HUES64 (cell line): ENCODE data around the gene FXYD2.

Experiments
- H3K27ac ChIP-seq: 2 replicates; pipeline ENCODE4 v1.7.0; 2013; ENCODE audit warnings: low read depth, low read length, inconsistent platforms
- H3K27me3 ChIP-seq: 2 replicates; pipeline ENCODE4 v1.6.1; 2013; ENCODE audit warnings: mild to moderate bottlenecking, low read length; ENCODE audit not compliant: insufficient read depth
- H3K36me3 ChIP-seq: 2 replicates; pipeline ENCODE4 v1.6.1; 2013; ENCODE audit warnings: mild to moderate bottlenecking, low read length; ENCODE audit not compliant: insufficient read depth
- H3K4me1 ChIP-seq: 2 replicates; pipeline ENCODE4 v1.6.1; 2013; ENCODE audit warnings: mild to moderate bottlenecking, low read length, moderate library complexity; ENCODE audit not compliant: insufficient read depth
- H3K4me3 ChIP-seq: 2 replicates; pipeline ENCODE4 v1.5.1; 2013; ENCODE audit warnings: mild to moderate bottlenecking, low read length, moderate library complexity
- H3K9ac ChIP-seq: 2 replicates; pipeline ENCODE4 v1.6.1; 2013; ENCODE audit warnings: mild to moderate bottlenecking, low read depth, low read length
- H3K9me3 ChIP-seq: 2 replicates; pipeline ENCODE4 v1.6.1; 2013; ENCODE audit warnings: low read depth, low read length; ENCODE audit not compliant: insufficient read depth
- WGBS: fragments of 150-250, 120-280 bp; methylation state at CpG from one replicate; pipeline ENCODE4 v1.1.7; 2013; ENCODE audit warnings: missing lambda C conversion rate; 5-methylcytosine and 5-hydroxymethylcytosine counted together

Gene FXYD2

GRCh38 chr11:117832511-117832910 lies 8.0 kb upstream of the FXYD2 start:
- no peaks in the 10 kb centered on the region for H3K36me3 ChIP-seq
- WGBS = 95% methylated on average over 8 of the region's 8 CpGs
- H3K4me1 ChIP-seq = no peaks in the 10 kb centered on the region
- H3K9ac ChIP-seq = no peak overlapping the region
- no peaks in the 10 kb centered on the region for H3K9me3 ChIP-seq
- no peak overlapping the region for H3K4me3 ChIP-seq
- H3K27ac ChIP-seq = no peak overlapping the region
- no peaks in the 10 kb centered on the region for H3K27me3 ChIP-seq

GRCh38 chr11:117831661-117832415 lies 7.3 kb upstream of the FXYD2 start:
- Histone ChIP-seq H3K27me3 (no peaks in the 10 kb centered on the region), H3K9me3 (no peaks in the 10 kb centered on the region), H3K36me3 (no peaks in the 10 kb centered on the region), H3K27ac (no peak overlapping the region), H3K4me1 (no peaks in the 10 kb centered on the region), H3K4me3 (no peak overlapping the region), H3K9ac (no peak overlapping the region)
- 89% methylated on average over 7 of the region's 7 CpGs for WGBS

DNA sequence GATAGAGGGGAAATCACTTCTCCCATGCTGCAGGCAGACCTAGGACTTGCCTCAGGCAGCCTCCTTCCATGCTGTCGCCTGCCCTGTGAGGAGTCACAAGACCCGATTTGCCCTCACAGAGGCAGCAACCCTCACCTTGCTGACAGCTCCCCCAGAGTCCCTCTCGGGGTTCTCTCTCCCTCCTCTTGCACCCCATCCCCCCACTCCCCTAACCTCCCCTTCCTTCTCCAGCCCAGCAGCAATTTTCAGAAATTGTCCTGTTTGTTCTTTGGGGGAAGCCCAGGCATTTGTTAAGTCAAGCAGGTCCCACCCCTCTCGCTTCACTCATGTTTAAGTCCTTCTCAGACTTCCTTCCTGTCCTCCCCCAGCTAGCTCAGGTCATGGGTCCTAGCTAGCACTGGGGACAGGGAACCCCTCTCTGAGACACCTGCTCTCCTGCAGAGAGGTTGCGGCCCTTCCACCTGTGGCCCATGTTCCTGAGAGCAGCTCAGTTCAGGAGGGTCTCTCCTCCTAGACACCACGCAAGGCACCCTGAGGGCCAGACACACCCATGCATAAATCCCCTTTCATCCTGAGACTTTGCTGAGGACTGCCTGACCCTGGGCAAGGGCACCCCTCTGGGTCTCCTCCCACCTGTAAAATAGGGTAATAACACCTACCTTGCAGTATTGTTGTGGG lies 6.3 kb upstream of the FXYD2 start:
- H3K36me3 ChIP-seq = no peaks in the 10 kb centered on the region
- H3K4me3 ChIP-seq = no peak overlapping the region
- no peak overlapping the region for H3K27ac ChIP-seq
- H3K9me3 ChIP-seq = no peaks in the 10 kb centered on the region
- H3K9ac ChIP-seq = no peak overlapping the region
- no peaks in the 10 kb centered on the region for H3K4me1 ChIP-seq
- 66% methylated on average over 6 of the region's 6 CpGs for WGBS
- no peaks in the 10 kb centered on the region for H3K27me3 ChIP-seq

DNA sequence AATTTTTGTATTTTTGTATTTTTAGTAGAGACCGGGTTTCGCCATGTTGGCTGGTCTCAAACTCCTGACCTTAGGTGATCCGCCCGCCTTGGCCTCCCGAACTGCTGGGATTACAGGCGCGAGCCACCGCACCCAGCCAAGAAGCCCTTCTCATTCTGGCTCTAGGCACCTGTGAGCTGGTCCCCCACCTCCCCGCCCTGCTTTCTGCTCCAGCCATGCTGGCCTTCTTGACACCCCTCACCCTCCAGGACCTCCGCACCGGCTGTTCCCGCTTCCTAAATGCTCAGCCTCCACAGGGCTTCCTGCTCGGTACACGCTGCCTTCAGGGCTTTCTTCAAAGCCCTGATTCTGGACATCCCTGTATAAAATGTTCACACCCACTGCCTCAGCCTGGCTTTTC lies 5.5 kb upstream of the FXYD2 start:
- no peak overlapping the region for H3K4me3 ChIP-seq
- H3K9ac ChIP-seq = no peak overlapping the region
- no peaks in the 10 kb centered on the region for H3K4me1 ChIP-seq
- no peak overlapping the region for H3K27ac ChIP-seq
- H3K27me3 ChIP-seq = no peaks in the 10 kb centered on the region
- 94% methylated on average over 14 of the region's 14 CpGs for WGBS
- H3K36me3 ChIP-seq = no peaks in the 10 kb centered on the region
- H3K9me3 ChIP-seq = no peaks in the 10 kb centered on the region

GRCh38 chr11:117829369-117829725 lies 4.8 kb upstream of the FXYD2 start:
- H3K4me1 ChIP-seq = peaks cover 4% of the 10 kb centered on the region; the same call in 1 of the 2 replicates
- no peaks in the 10 kb centered on the region for H3K36me3 ChIP-seq
- no peak overlapping the region for H3K9ac ChIP-seq
- H3K9me3 ChIP-seq = no peaks in the 10 kb centered on the region
- no peak overlapping the region for H3K4me3 ChIP-seq
- no peaks in the 10 kb centered on the region for H3K27me3 ChIP-seq
- no peak overlapping the region for H3K27ac ChIP-seq
- WGBS = 90% methylated on average over 7 of the region's 7 CpGs

DNA sequence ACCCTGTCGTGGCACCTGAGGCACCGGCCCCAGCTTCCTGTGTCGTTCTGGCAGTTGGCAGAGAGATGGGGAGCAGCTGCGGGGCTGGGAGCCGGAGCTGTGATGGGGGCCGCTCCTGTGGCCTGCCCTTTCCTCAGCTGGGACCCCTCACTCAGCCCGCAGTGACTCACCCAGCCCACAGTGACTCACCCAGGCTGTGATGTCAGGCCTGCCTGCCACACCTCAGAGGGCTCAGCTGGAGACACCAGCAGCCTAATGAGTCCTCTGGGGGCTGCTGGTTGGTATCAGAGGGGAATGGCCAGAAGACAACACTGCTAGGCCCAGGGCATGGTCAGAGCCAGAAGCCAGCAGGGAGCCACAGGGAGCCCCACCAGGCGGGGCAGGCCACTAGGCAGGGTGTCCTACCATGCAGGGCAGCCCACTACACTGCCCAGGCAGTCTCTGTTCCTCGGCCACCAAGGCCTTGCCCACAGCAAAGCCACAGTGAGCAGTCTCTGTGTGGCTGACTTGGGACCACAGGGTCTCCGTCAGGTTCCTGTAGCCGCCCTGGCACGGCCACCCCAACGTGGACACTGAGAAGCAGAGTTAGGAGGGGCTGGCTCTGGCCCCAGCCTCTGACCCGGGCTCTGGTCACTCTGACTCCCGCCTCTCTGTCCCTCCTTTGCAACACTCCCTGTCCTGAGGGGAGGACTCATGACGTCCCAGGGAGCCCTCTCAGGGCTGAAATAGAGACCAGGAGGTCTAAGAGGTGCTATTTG lies 4.2 kb upstream of the FXYD2 start:
- H3K9ac ChIP-seq = no peak overlapping the region; the same call in 1 of the 2 replicates

GRCh38 chr11:117827521-117828511 lies 3.3 kb upstream of the FXYD2 start:
- no peaks in the 10 kb centered on the region for H3K27me3 ChIP-seq
- 90% methylated on average over 15 of the region's 15 CpGs for WGBS
- no peak overlapping the region for H3K4me3 ChIP-seq
- no peak overlapping the region for H3K27ac ChIP-seq
- peaks cover 14% of the 10 kb centered on the region; the same call in 1 of the 2 replicates for H3K4me1 ChIP-seq
- no peaks in the 10 kb centered on the region for H3K36me3 ChIP-seq
- H3K9me3 ChIP-seq = no peaks in the 10 kb centered on the region
- no peak overlapping the region for H3K9ac ChIP-seq

More for the DNA sequence above, 4.2 kb upstream of the FXYD2 start:
- 80% methylated on average over 16 of the region's 16 CpGs for WGBS
- Histone ChIP-seq H3K27ac (no peak overlapping the region), H3K4me3 (no peak overlapping the region), H3K36me3 (no peaks in the 10 kb centered on the region), H3K9me3 (no peaks in the 10 kb centered on the region), H3K4me1 (peaks cover 9% of the 10 kb centered on the region; the same call in 1 of the 2 replicates), H3K27me3 (no peaks in the 10 kb centered on the region)

DNA sequence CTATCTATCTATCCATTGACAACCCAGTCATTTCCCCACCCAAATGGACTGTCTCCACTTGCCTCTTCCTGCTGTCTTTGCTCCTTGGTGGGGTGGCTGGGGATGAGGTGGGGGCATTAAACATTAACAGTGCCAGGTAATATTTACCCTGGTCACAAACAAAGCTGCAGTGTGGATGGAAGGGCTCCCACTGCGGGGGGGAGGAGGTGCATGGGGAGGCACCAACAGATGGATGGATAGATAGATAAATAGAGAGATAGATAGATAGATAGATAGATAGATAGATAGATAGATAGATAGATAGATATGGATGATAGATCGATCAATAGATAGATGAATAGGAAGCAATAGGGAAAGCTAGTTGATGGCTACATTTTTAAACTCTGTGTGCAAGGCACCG lies 2.3 kb upstream of the FXYD2 start:
- Histone ChIP-seq H3K36me3 (no peaks in the 10 kb centered on the region), H3K9ac (no peak overlapping the region), H3K4me1 (peaks cover 14% of the 10 kb centered on the region; the same call in 1 of the 2 replicates), H3K9me3 (no peaks in the 10 kb centered on the region), H3K27me3 (no peaks in the 10 kb centered on the region), H3K4me3 (no peak overlapping the region), H3K27ac (no peak overlapping the region)
- WGBS = 93% methylated on average over 3 of the region's 3 CpGs

DNA sequence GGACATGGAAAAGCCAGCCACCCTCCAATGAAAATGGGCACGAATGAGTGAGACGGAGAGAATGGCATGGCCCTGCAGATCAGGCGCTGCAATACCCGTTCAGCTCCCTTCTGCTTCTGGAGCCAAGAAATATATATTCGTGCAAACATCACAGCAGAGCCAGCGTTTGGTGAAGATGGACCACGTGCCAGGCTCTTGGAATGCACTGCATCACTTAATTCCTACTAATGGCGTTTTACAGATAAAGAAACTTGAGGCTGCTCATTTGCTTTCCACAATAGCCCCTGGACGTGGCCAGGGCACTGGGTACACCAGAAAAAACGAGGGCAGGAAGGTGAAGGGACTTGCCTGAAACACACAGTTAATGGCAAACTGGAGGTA lies 1.6 kb upstream of the FXYD2 start:
- no peak overlapping the region for H3K27ac ChIP-seq
- H3K4me1 ChIP-seq = peaks cover 14% of the 10 kb centered on the region; the same call in 1 of the 2 replicates

DNA sequence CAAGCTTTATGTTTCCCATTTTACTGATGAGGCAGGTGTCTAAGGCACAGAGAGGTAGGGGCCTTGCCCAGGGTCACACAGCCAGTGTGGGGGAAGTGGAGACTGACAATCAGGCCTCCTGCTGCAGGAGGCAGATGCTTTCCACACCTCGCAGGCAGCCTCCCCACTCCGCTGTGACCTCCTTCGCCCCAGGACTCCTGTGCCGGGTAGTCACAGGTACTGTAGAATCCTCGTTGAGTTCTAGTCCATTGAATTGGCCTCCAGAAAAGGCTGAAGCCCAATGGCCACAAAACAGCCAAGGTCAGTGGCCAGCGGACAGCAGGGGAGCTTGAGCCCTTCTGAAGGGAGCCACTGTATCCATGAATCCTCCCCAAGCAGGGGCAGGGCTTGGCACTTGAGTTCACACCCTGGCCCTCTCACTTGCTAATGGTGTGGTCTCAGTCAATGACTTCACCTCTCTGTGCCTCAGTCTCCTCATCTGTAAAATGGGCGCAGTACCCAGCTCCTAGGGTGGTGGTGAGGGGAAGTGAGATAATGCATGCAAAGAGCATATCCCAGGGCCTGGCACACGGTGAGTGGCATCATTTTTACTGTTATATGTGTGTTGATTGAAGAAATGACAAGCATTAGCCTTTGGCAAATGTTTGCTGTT lies 1.1 kb upstream of the FXYD2 start:
- Histone ChIP-seq H3K27me3 (no peaks in the 10 kb centered on the region), H3K27ac (no peak overlapping the region)
- WGBS = 86% methylated on average over 8 of the region's 8 CpGs

More for the DNA sequence above, 1.6 kb upstream of the FXYD2 start:
- no peak overlapping the region for H3K9ac ChIP-seq
- H3K27me3 ChIP-seq = no peaks in the 10 kb centered on the region
- 82% methylated on average over 10 of the region's 10 CpGs for WGBS
- no peaks in the 10 kb centered on the region for H3K9me3 ChIP-seq
- H3K36me3 ChIP-seq = no peaks in the 10 kb centered on the region
- no peak overlapping the region for H3K4me3 ChIP-seq

More for the DNA sequence above, 1.1 kb upstream of the FXYD2 start:
- no peak overlapping the region for H3K9ac ChIP-seq
- no peaks in the 10 kb centered on the region for H3K9me3 ChIP-seq
- H3K4me1 ChIP-seq = peaks cover 14% of the 10 kb centered on the region; the same call in 1 of the 2 replicates
- no peak overlapping the region for H3K4me3 ChIP-seq
- H3K36me3 ChIP-seq = no peaks in the 10 kb centered on the region
